Endodermal cell (in vitro differentiated cells): ENCODE measurements around the gene CYP4B1. TPM values are rescaled to one million over a fixed set of nuclear protein-coding genes. Genes with fewer than 3 reads are reported as not detected.
A peak's percentile ranks its signal among the peaks of the same experiment; 100 is the strongest.
"Not testable (repeated sequence)": the region's sequence is repeated elsewhere in the genome, so short reads cannot be mapped to it uniquely, and the experiment has no call there.

Source experiments
- DNase-seq: peaks from one replicate; pipeline ENCODE4 v3.0.0-alpha.2; 2017
- H3K27ac ChIP-seq: 2 replicates; pipeline ENCODE4 v1.5.1; 2013; ENCODE audit warnings: mild to moderate bottlenecking, low read depth, low read length, moderate library complexity
- H3K27me3 ChIP-seq: 2 replicates; pipeline ENCODE4 v1.6.1; 2013; ENCODE audit warnings: mild to moderate bottlenecking, low read length, moderate library complexity; ENCODE audit not compliant: insufficient read depth, control insufficient read depth, poor library complexity, severe bottlenecking
- H3K36me3 ChIP-seq: 2 replicates; pipeline ENCODE4 v1.7.0; 2013; ENCODE audit warnings: mild to moderate bottlenecking, low read length, moderate library complexity; ENCODE audit not compliant: control insufficient read depth, insufficient read depth
- H3K4me1 ChIP-seq: one replicate; pipeline ENCODE4 v1.7.0; 2013; ENCODE audit warnings: low read length; ENCODE audit not compliant: control insufficient read depth, insufficient read depth
- H3K4me3 ChIP-seq: 2 replicates; pipeline ENCODE4 v1.5.1; 2013; ENCODE audit warnings: mild to moderate bottlenecking, low read length, moderate library complexity
- H3K9ac ChIP-seq: 2 replicates; pipeline ENCODE4 v1.6.1; 2013; ENCODE audit warnings: mild to moderate bottlenecking, low read length, moderate library complexity; ENCODE audit not compliant: poor library complexity, severe bottlenecking; ENCODE audit errors: extremely low read depth
- H3K9me3 ChIP-seq: 2 replicates; pipeline ENCODE4 v1.6.1; 2013; ENCODE audit warnings: mild to moderate bottlenecking, low read length, moderate library complexity; ENCODE audit not compliant: control insufficient read depth
- H3K27ac Mint-ChIP-seq: 2 replicates; pipeline ENCODE4 v1.8.0; 2020; ENCODE audit warnings: mixed read lengths
- H3K27me3 Mint-ChIP-seq: 2 replicates; pipeline ENCODE4 v1.8.0; 2021; ENCODE audit warnings: mild to moderate bottlenecking, mixed read lengths; ENCODE audit not compliant: insufficient read depth
- H3K36me3 Mint-ChIP-seq: 2 replicates; pipeline ENCODE4 v1.8.0; 2020; ENCODE audit warnings: low read depth, mixed read lengths
- H3K4me1 Mint-ChIP-seq: 2 replicates; pipeline ENCODE4 v1.8.0; 2020; ENCODE audit warnings: mixed read lengths
- H3K4me3 Mint-ChIP-seq: 2 replicates; pipeline ENCODE4 v1.8.0; 2020; ENCODE audit warnings: mild to moderate bottlenecking, moderate library complexity, mixed read lengths
- H3K9me3 Mint-ChIP-seq: 2 replicates; pipeline ENCODE4 v1.8.0; 2020; ENCODE audit warnings: mild to moderate bottlenecking, mixed read lengths
- WGBS, 2 experiments: methylation state at CpG; one replicate each; pipeline versions ENCODE4 v1.1.5 to v1.1.7; 2013; ENCODE audit warnings: missing lambda C conversion rate in 2 of 2, mixed read lengths in 1 of 2; ENCODE audit not compliant: insufficient coverage in 1 of 2, insufficient read length in 1 of 2; 5-methylcytosine and 5-hydroxymethylcytosine counted together
- total RNA-seq, 2 donors: library from RNA; stranded (reverse); fragmentation: NEBNext Ultra II Directional in 1 of 2; extraction: Animal tissue kit (Norgen Biotek cat#: 25700) in 1 of 2; gene quantifications; 2 replicates in 1 of 2; 3 replicates in 1 of 2; pipeline ENCODE4 v1.2.1, GENCODE V29; 2021
- TF ChIP-seq, protein P1 (sequence below): fragments of 200-600 bp; sonication (generic); conservative IDR thresholded peaks from 2 replicates; pipeline ENCODE4 v1.5.0; 2021; ENCODE audit warnings: antibody characterized with exemption, mild to moderate bottlenecking

The CYP4B1 gene
- total RNA-seq, 2 donors from 2014 or later: 0.92 to 2.0 TPM

DNA sequence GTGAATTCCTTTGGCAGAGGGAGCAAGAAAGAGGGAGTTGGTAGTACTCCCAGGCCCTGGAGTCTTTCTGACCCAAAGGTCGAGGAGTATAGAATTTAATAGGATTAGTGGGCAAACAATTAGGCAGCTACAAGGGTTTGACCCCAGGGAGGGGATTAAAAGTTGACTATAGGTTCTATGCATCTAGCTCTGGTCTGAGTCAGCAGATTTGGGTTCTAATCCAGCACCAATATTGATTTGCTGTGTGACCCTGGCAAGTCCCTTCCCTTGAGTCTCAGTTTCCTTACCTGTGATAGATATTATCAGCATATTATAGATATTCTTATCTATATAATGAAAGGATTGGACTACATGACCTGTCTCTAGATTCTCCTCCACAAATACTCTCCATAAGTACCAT, 44.9 kb upstream of the CYP4B1 start:
- H3K4me3 ChIP-seq: peak overlapping the region; percentile 30
- no peaks in the 10 kb centered on the region for H3K36me3 ChIP-seq
- peaks cover 48% of the 10 kb centered on the region for H3K4me1 Mint-ChIP-seq
- H3K9me3 ChIP-seq: no peaks in the 10 kb centered on the region
- H3K36me3 Mint-ChIP-seq: no peaks in the 10 kb centered on the region
- H3K9me3 Mint-ChIP-seq: no peaks in the 10 kb centered on the region
- no peak overlapping the region for H3K4me3 Mint-ChIP-seq
- peaks cover 7% of the 10 kb centered on the region for H3K27me3 ChIP-seq
- no peak overlapping the region for H3K27ac ChIP-seq
- H3K9ac ChIP-seq: no peak overlapping the region
- 50 to 62% methylated on average over 1 of the region's 1 CpG for WGBS, 2 experiments
- H3K4me1 ChIP-seq: peaks cover 17% of the 10 kb centered on the region
- DNase-seq: no peak
- no peak overlapping the region for H3K27ac Mint-ChIP-seq
- H3K27me3 Mint-ChIP-seq: peaks cover 14% of the 10 kb centered on the region
- TF ChIP-seq, protein P1, sequence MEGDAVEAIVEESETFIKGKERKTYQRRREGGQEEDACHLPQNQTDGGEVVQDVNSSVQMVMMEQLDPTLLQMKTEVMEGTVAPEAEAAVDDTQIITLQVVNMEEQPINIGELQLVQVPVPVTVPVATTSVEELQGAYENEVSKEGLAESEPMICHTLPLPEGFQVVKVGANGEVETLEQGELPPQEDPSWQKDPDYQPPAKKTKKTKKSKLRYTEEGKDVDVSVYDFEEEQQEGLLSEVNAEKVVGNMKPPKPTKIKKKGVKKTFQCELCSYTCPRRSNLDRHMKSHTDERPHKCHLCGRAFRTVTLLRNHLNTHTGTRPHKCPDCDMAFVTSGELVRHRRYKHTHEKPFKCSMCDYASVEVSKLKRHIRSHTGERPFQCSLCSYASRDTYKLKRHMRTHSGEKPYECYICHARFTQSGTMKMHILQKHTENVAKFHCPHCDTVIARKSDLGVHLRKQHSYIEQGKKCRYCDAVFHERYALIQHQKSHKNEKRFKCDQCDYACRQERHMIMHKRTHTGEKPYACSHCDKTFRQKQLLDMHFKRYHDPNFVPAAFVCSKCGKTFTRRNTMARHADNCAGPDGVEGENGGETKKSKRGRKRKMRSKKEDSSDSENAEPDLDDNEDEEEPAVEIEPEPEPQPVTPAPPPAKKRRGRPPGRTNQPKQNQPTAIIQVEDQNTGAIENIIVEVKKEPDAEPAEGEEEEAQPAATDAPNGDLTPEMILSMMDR: no peak

DNA sequence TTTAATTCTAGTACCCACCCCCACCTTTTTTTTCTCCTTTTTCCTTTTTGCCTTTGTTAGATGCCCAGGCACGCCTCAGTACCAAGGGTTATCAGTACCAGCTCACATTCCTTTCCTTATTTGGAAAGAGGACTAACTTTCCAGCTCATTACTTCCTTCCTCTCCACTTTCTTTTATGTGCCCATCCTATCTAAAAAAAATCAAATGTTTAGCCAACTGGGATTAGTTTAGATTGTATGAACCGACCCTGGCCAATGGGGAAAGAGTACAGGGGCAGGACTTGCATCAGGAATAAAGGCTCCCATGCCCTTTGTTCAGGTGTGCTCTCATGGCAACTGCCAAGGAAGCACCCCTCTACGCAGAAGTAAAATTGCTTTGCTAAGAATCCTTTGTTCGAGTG, 44.1 kb upstream of the CYP4B1 start:
- Histone ChIP-seq H3K4me1 (peaks cover 17% of the 10 kb centered on the region), H3K4me3 (peak overlapping the region; percentile 30)
- not testable (repeated sequence) for H3K9ac ChIP-seq, H3K27ac ChIP-seq, H3K27me3 ChIP-seq, H3K36me3 ChIP-seq, H3K4me3 Mint-ChIP-seq, DNase-seq, H3K27me3 Mint-ChIP-seq, H3K9me3 Mint-ChIP-seq, H3K36me3 Mint-ChIP-seq, H3K9me3 ChIP-seq
- H3K27ac Mint-ChIP-seq: peak overlapping the region; percentile 42
- 85 to 87% methylated on average over 4 of the region's 4 CpGs for WGBS, 2 experiments
- peaks cover 43% of the 10 kb centered on the region for H3K4me1 Mint-ChIP-seq

DNA sequence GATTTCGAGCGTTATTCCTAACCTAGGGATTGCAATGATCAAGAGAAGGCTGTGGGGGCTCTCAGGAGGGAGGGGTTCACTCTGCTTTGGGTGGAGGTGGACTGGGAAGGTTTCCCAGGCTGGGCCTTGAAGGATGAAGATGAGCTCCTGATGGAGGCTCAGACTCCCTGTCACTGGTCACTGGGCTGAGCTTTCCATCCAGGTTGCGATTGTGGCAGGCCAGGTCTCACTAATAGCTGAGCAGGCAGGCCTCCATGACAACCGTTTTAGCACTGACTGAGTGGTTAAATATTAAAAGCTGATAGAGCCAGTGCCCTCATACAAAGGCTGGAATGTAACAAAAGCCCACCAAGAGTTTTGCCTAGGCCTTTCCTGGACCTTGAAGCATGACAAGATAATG, 43.7 kb upstream of the CYP4B1 start:
- Mint-ChIP-seq H3K9me3 (no peaks in the 10 kb centered on the region), H3K27ac (peak overlapping the region; percentile 42), H3K36me3 (no peaks in the 10 kb centered on the region), H3K4me1 (peaks cover 43% of the 10 kb centered on the region), H3K27me3 (peaks cover 8% of the 10 kb centered on the region), H3K4me3 (no peak overlapping the region)
- H3K27ac ChIP-seq: no peak overlapping the region
- H3K9ac ChIP-seq: peak overlapping the region; percentile 23
- H3K9me3 ChIP-seq: no peaks in the 10 kb centered on the region
- 77 to 90% methylated on average over 4 of the region's 4 CpGs for WGBS, 2 experiments
- H3K4me3 ChIP-seq: peak overlapping the region; percentile 30
- TF ChIP-seq, protein P1: no peak
- H3K36me3 ChIP-seq: no peaks in the 10 kb centered on the region
- peaks cover 17% of the 10 kb centered on the region for H3K4me1 ChIP-seq
- DNase-seq: no peak
- peaks cover 5% of the 10 kb centered on the region for H3K27me3 ChIP-seq
